Adrenal gland (tissue), 12 donors: ENCODE results near the gene IGFN1. TPM values are rescaled to one million over a fixed set of nuclear protein-coding genes. Genes with fewer than 3 reads are reported as not detected.

Experiments
- DNase-seq, 7 donors: peaks; one replicate each; pipeline ENCODE4 v3.0.0-alpha.2; 2019 to 2020
- H3K27ac ChIP-seq, 5 donors: fragments of 200-600 bp; sonication (generic) in 4 of 5; 1 replicate in 3 of 5; 2 replicates in 2 of 5; pipeline versions ENCODE4 v1.5.1 to v1.8.0; 2016 to 2020; ENCODE audit warnings: mild to moderate bottlenecking in 1 of 5
- H3K27me3 ChIP-seq: fragments of 200-600 bp; 2 replicates; pipeline ENCODE4 v1.8.0; 2021
- H3K36me3 ChIP-seq, 2 donors: fragments of 200-600 bp; replicated peaks in 1 of 2; 1 replicate in 1 of 2; 2 replicates in 1 of 2; pipeline versions ENCODE4 v1.5.1 to v1.8.0; 2018 to 2022
- H3K4me1 ChIP-seq, 2 donors: fragments of 200-600 bp; replicated peaks in 1 of 2; 1 replicate in 1 of 2; 2 replicates in 1 of 2; pipeline versions ENCODE4 v1.5.1 to v1.8.0; 2018 to 2021
- H3K4me3 ChIP-seq, 4 donors: fragments of 200-600 bp; sonication (generic) in 3 of 4; one replicate each; pipeline ENCODE4 v1.5.1; 2016 to 2018
- H3K9me3 ChIP-seq, 3 donors: fragments of 200-600 bp; sonication (generic) in 1 of 3; replicated peaks in 1 of 3; 1 replicate in 2 of 3; 2 replicates in 1 of 3; pipeline versions ENCODE4 v1.5.1 to v1.8.0; 2016 to 2021
- POLR2A ChIP-seq, 2 donors: fragments of 450-650 bp; IDR thresholded peaks; one replicate each; pipeline ENCODE4 v1.6.1; 2017; ENCODE audit warnings: antibody characterized with exemption in 2 of 2, mild to moderate bottlenecking in 2 of 2, moderate library complexity in 1 of 2
- WGBS, 4 donors: extraction: QIAGEN DNeasy Blood & Tissue Kit in 2 of 4; methylation state at CpG; one replicate each; pipeline versions ENCODE4 v1.1.5 to v1.1.7; 2013 to 2017; 5-methylcytosine and 5-hydroxymethylcytosine counted together
- intact Hi-C, 2 donors: fragments of 100-400 bp; cut with DNase I; formaldehyde crosslinking; loops; one replicate each; pipeline versions ENCODE4 v1.14.1 to v1.15.0; 2022 to 2023
- polyA plus RNA-seq, 3 donors: library from polyadenylated mRNA; stranded (reverse); fragments of 200-250 nt in 2 of 3; fragments of 350-450 nt in 1 of 3; fragmentation: Illumina TruSeq in 1 of 3; extraction: RNeasy Lipid Tissue Mini Kit (QIAGEN cat#74804) in 1 of 3; gene quantifications; one replicate each; pipeline ENCODE4 v1.2.3, GENCODE V29; 2013 to 2014
- total RNA-seq, 9 donors: library from RNA; depleted of rRNA in 4 of 9; stranded (reverse); fragments of >200 nt in 4 of 9; fragments of 120-200 nt in 1 of 9; fragmentation: NEBNext Ultra II Directional in 1 of 9; extraction: Animal tissue kit (Norgen Biotek cat#: 25700) in 1 of 9; gene quantifications; one replicate each; pipeline versions ENCODE4 v1.1.0 to v1.2.4, GENCODE V29; 2013 to 2023
- TF ChIP-seq, protein P1 (sequence below), 6 experiments: fragments of 450-650 bp in 4 of 6; fragments of 200-600 bp in 2 of 6; sonication (generic) in 1 of 6; IDR thresholded peaks; 1 replicate in 5 of 6; 2 replicates in 1 of 6; pipeline versions ENCODE4 v1.5.1 to v1.8.0; 2016 to 2021; ENCODE audit warnings: antibody characterized with exemption in 6 of 6, mild to moderate bottlenecking in 2 of 6, moderate library complexity in 1 of 6
- donor health status: healthy with polysubstance abuse.
- donor health status: Bipolar disorder and iron deficiency.
- donor health status: DM: yes; HTN: yes; CAD: no.
- donor health status: DM: no; HTN: no; CAD: no.
- donor health status: DM: no; HTN: no; CAD: no.
- donor health status: DM: yes; HTN: yes; CAD: no.

IGFN1 gene
- total and polyA plus RNA-seq, 12 donors = 0.09 to 3.0 (median 0.28) TPM; not detected in 3

DNA sequence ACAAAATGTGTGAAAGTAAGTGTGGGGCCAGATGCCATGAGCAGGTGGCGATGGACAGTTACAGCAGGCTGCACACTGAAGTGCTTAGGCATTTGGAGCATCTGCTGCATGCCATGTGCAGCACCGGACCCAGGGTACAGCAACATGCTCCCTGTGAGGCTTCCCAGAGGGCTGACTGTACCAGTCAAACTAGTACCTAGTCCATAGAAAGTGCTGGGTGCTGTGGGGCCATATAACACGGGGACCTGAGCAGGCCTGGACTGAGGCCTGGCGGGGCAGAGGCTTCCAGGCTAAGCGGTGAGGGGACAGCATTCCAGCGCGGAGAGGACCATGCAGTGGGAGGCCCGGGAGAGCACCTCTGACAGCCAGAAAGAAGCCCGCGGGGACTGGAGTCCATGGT is 62.8 kb downstream of the IGFN1 start:
- no peaks in the 10 kb centered on the region for H3K9me3 ChIP-seq
- no peaks in the 10 kb centered on the region for H3K4me1 ChIP-seq
- H3K4me3 ChIP-seq = no peak overlapping the region
- WGBS, 4 donors = 56 to 89% (median 84%) methylated on average over 8 to 10 of the region's 10 CpGs
- H3K27ac ChIP-seq = no peak overlapping the region
- no peaks in the 10 kb centered on the region for H3K36me3 ChIP-seq
- DNase-seq = peak in 1 of 7 donors; percentile 31
- no peaks in the 10 kb centered on the region for H3K27me3 ChIP-seq
- TF ChIP-seq POLR2A (IDR thresholded peaks at IDR 0.05) = no peak
- TF ChIP-seq, protein P1, sequence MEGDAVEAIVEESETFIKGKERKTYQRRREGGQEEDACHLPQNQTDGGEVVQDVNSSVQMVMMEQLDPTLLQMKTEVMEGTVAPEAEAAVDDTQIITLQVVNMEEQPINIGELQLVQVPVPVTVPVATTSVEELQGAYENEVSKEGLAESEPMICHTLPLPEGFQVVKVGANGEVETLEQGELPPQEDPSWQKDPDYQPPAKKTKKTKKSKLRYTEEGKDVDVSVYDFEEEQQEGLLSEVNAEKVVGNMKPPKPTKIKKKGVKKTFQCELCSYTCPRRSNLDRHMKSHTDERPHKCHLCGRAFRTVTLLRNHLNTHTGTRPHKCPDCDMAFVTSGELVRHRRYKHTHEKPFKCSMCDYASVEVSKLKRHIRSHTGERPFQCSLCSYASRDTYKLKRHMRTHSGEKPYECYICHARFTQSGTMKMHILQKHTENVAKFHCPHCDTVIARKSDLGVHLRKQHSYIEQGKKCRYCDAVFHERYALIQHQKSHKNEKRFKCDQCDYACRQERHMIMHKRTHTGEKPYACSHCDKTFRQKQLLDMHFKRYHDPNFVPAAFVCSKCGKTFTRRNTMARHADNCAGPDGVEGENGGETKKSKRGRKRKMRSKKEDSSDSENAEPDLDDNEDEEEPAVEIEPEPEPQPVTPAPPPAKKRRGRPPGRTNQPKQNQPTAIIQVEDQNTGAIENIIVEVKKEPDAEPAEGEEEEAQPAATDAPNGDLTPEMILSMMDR (IDR thresholded peaks at IDR 0.05) = no peak
- intact Hi-C loops = loop anchor here in 1 of 2 donors (5.0 kb wide), 1 partner anchor 154 kb away; no protein-coding TSS in a partner anchor

DNA sequence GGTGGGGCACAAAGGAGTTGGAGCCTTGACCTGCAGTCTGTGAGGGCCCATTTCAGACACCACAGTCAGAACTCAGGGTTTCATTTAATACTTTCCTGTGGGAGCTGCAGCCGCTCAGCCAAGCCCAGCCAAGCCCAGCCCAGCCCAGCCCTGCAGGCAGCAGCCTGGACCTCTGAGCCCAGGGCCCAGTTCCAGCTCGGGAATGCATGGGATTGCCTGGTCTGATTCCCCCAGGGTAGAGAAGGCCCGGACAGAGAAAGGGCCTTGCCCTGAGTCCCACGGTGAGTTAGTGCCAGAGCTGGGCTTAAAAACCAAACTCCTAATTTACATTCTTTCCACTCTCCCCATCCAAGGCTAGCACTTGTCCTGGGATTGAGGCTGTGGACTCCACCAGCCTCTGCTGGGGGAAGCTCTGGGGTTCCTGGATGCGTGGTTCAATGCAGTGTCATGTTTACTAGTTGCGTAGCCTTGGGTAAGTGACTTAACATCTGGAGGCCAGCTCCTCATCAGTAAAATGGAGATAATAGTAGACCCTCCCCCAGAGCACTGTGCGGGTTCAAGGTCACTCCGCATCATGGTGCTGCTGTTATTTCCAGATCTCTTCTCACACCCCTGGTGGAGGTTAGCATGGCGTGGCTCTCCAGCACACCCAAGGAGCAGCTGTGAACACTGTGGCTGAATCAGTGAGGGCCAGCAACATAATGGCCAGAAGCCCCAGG is 63.4 kb downstream of the IGFN1 start:
- Histone ChIP-seq H3K9me3 (no peaks in the 10 kb centered on the region), H3K4me3 (no peak overlapping the region), H3K27me3 (no peaks in the 10 kb centered on the region), H3K27ac (no peak overlapping the region), H3K4me1 (no peaks in the 10 kb centered on the region), H3K36me3 (no peaks in the 10 kb centered on the region)
- no peak for TF ChIP-seq POLR2A (IDR thresholded peaks at IDR 0.05)
- TF ChIP-seq, protein P1 (IDR thresholded peaks at IDR 0.05) = no peak
- intact Hi-C loops = loop anchor here (2.0 to 5.0 kb wide), 2 partner anchors 107 to 153 kb away; no protein-coding TSS in a partner anchor
- DNase-seq = peak in 1 of 7 donors; percentile 21
- 76 to 79% (median 76%) methylated on average over 9 of the region's 9 CpGs for WGBS, 4 donors

DNA sequence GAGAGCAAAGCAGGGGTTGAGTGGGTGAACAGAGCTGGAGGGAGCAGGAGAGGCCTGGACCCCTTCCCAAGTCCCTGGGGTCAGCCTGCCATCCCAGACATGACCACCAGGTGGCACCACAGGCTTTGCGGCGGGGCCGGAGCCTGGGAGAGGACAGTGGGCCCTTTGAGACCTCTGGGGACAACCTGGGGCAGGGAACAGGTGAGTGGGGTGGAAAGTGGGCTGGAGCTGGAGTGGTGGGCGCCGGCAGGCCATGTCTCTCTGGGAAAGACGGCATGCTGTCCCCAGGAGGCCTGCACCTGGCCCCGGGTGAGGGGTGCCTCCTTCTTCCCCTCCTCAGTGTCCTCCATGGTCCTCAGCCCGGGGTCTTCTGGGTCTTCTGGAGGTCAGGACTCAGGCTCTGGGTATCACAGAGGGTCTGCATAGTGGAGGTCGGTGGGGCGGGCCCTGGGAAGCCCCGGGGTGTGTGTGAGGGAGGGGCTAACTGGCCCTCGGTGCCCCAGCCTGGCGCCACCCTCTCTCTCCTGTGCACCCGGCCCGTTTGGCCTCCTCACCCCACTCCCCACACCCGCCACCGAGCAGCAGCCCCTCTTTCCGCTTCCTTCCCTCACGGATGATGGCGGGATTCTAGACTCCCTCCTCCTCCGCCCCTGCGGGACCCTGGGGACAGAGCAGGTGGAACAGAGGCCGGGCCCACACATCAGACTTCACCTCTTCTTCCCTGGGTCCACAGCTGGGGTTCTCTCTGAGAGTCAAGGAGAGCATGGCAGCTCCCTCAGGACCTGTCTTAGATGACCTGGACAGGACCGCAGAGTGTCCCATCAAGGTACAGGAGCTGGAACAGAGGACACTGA is 64.2 kb downstream of the IGFN1 start:
- no peaks in the 10 kb centered on the region for H3K36me3 ChIP-seq
- 42 to 56% (median 47%) methylated on average over 12 to 24 of the region's 24 CpGs for WGBS, 4 donors
- peak; percentile 33 to 77 (median 58) for DNase-seq
- H3K27me3 ChIP-seq = peaks cover 6% of the 10 kb centered on the region
- H3K27ac ChIP-seq = no peak overlapping the region
- TF ChIP-seq, protein P1 (IDR thresholded peaks at IDR 0.05) = peak; percentile 90 to 98 (median 96)
- no peak for TF ChIP-seq POLR2A (IDR thresholded peaks at IDR 0.05)
- no peak overlapping the region for H3K4me3 ChIP-seq
- intact Hi-C loops = loop anchor here (2.0 to 5.0 kb wide), 3 partner anchors 102 to 152 kb away; no protein-coding TSS in a partner anchor
- no peaks in the 10 kb centered on the region for H3K4me1 ChIP-seq
- H3K9me3 ChIP-seq = no peaks in the 10 kb centered on the region
